ENCODE results near the gene FOXP1.

DNA sequence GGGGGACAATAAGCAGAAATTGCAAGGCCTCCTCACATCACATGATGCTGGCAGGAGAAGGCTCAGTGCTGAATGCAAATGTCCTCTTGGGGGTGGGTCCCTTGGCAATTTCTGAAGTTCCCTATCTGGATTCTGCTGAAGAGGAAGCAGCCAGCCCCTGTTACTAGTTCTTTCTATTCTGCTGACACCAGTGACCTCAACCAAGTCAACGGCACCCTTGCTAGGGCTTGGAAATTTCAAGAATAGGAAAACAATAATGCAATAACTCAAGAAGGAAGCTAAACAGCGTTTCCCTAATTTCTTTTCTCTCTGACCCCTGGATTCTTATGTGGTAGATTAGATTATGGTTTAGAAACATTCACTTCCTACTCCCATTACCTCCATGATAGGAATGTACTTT, 46.2 kb upstream of the FOXP1 start:
- TF ChIP-seq, protein P1, sequence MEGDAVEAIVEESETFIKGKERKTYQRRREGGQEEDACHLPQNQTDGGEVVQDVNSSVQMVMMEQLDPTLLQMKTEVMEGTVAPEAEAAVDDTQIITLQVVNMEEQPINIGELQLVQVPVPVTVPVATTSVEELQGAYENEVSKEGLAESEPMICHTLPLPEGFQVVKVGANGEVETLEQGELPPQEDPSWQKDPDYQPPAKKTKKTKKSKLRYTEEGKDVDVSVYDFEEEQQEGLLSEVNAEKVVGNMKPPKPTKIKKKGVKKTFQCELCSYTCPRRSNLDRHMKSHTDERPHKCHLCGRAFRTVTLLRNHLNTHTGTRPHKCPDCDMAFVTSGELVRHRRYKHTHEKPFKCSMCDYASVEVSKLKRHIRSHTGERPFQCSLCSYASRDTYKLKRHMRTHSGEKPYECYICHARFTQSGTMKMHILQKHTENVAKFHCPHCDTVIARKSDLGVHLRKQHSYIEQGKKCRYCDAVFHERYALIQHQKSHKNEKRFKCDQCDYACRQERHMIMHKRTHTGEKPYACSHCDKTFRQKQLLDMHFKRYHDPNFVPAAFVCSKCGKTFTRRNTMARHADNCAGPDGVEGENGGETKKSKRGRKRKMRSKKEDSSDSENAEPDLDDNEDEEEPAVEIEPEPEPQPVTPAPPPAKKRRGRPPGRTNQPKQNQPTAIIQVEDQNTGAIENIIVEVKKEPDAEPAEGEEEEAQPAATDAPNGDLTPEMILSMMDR (IDR thresholded peaks at IDR 0.05), result no peak
- TF ChIP-seq POLR2AphosphoS5 (IDR thresholded peaks at IDR 0.05; ENCODE audit: insufficient read depth in 1 of 2, low read depth in 1 of 2), result no peak
